ENCODE results near the gene NR0B2. TPM values are rescaled to one million over a fixed set of nuclear protein-coding genes. Genes with fewer than 3 reads are reported as not detected.
A peak's percentile ranks its signal among the peaks of the same experiment; 100 is the strongest.
"Not testable (repeated sequence)": the region's sequence is repeated elsewhere in the genome, so short reads cannot be mapped to it uniquely, and the experiment has no call there.

NR0B2 gene
- total RNA-seq, 2 experiments from 2014 or later = not detected

DNA sequence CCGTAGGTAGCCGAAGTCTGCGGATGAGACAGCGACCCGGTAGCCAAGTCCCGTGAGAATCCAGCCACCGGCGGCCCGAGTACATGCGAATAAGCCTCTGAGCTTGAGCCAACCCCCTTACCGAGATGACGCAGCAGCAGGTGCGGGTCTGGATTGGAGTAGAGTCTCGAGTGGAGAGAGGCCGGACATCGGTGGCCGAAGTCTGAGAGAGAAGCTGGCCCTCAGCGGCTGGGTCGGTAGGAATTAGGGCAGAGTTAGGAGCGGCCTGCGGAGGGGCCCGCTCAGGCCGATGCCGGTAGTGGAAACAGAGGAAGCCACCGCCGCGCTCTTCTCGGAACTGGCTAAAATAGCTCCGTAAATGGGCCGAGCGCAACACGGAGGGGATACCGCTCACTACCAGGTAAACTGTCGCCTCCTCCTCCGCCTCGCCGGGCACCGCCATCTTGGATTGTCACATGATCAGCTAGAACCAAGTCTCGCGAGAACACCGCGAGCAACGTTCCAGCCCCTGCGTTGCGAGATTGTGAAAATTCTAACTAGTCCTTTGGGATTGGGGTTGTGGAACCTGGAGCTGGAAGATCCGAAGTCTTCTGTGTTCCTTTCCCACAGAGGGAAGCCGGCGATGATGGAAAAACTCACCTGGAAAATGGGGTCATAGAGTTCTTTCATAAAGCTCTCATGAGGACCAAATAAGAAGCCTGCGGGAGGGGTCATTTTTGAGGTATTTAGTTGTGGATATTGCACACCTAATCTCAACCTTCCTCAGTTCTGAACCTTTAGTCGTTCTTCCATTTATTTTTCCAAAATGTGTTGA, 13.6 kb downstream of the NR0B2 start, which contains the start of gene GPATCH3:
GPATCH3 (minus strand) TSS at position 467 of the 814 bp plus-strand sequence; CDS start at position 442, 25 bp downstream.
- peak within 1 kb of the TSS; percentile 98 for H3K27ac Mint-ChIP-seq
- H3K36me3 Mint-ChIP-seq = peaks cover 9% of the 10 kb centered on the region
- peak within 1 kb of the TSS; percentile 98 for H3K4me3 Mint-ChIP-seq
- ATAC-seq (ENCODE audit: low read depth) (peak; percentile 87), DNase-seq (peak; percentile 85)
- no peaks in the 10 kb centered on the region for H3K27me3 Mint-ChIP-seq
- H3K4me1 Mint-ChIP-seq = peaks cover 23% of the 10 kb centered on the region
- no peaks in the 10 kb centered on the region for H3K9me3 Mint-ChIP-seq
- POLR2A ChIA-PET = interaction anchor here (0.5 to 4.3 kb wide), 15 partner anchors 9 to 468 kb away, joined by 3 to 57 read pairs (median 4); partner anchors contain the start of genes DHDDS, GPN2, NR0B2 and NUDC

DNA sequence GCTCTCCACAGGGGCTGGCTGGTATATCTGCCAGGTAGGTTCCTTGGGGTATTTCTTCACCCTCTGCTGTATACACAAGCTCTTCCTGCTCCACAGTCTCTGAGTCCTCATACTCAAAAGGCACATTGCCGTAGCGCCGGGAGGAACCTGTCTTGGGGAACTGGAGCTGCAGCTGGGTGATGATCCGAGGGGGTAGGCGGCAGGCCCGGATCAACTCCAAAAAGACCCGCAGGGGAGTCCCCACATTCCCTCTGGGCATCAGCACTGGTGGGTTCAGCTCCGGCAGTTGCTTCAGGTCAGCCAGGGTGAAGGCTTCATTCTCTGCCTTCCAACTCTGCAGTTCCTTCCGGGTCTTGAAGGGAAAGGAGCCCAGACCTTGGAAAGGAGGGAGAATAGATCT, 16.4 kb downstream of the NR0B2 start:
- POLR2A ChIA-PET = interaction anchor here (1.2 kb wide), 1 partner anchor 33 kb away, joined by 3 read pairs; no protein-coding TSS in a partner anchor
- H3K27ac Mint-ChIP-seq = no peak overlapping the region
- DNase-seq = no peak
- peaks cover 19% of the 10 kb centered on the region for H3K36me3 Mint-ChIP-seq
- peaks cover 24% of the 10 kb centered on the region for H3K4me1 Mint-ChIP-seq
- no peak for ATAC-seq (ENCODE audit: low read depth)
- H3K9me3 Mint-ChIP-seq = no peaks in the 10 kb centered on the region
- no peak overlapping the region for H3K4me3 Mint-ChIP-seq
- H3K27me3 Mint-ChIP-seq = no peaks in the 10 kb centered on the region

DNA sequence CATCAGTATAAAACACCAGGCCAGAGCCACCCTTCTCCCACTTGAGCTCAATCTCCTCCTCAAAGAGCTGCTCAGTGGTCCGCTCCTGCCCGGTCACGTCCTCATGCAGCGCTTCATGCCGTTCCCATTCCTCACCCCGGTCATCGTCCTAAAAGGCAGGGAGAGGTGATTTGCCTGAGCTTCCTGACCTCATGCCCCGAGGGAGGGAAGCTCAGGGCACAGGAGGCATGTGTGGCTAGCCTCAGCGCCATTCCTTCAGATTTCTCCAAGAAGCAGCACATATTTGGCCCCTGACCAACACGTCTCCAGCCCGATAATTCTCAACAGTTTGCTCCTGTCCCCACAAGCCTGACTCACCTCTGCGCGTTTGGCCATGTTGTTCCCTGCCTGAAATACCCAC, 19.5 kb downstream of the NR0B2 start:
- POLR2A ChIA-PET = no interaction called here
- H3K4me3 Mint-ChIP-seq = no peak overlapping the region
- ATAC-seq (ENCODE audit: low read depth) (no peak), DNase-seq (no peak)
- H3K36me3 Mint-ChIP-seq = peaks cover 25% of the 10 kb centered on the region
- H3K4me1 Mint-ChIP-seq = peaks cover 17% of the 10 kb centered on the region
- no peaks in the 10 kb centered on the region for H3K9me3 Mint-ChIP-seq
- H3K27me3 Mint-ChIP-seq = no peaks in the 10 kb centered on the region
- H3K27ac Mint-ChIP-seq = no peak overlapping the region

DNA sequence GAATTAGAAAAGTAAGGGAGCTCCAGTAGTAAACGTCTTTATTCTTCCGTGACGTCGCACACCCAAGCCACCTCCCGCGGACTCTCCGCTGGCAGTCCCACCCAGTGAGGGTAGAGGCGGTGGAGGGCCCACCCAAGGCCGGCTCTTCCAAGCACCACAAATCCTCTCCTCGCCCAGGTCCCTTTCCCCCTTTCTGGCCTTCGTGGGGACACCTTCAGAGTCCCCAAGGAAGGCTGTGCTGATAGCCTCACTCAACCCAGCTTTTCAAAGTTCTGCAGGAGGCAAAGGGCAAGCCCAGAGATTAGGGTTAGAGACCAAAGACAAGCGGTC, 23.3 kb downstream of the NR0B2 start:
- Mint-ChIP-seq H3K4me3 (peak overlapping the region; percentile 96), H3K27me3 (no peaks in the 10 kb centered on the region), H3K4me1 (peaks cover 27% of the 10 kb centered on the region), H3K9me3 (no peaks in the 10 kb centered on the region), H3K36me3 (peaks cover 31% of the 10 kb centered on the region), H3K27ac (peak overlapping the region; percentile 92)
- DNase-seq = no peak
- POLR2A ChIA-PET = interaction anchor here (0.5 to 4.3 kb wide), 20 partner anchors 10 to 882 kb away, joined by 3 to 57 read pairs (median 4); partner anchors contain the start of genes GPATCH3, NUDC, PIGV and STX12
- peak; percentile 49 for ATAC-seq (ENCODE audit: low read depth)

DNA sequence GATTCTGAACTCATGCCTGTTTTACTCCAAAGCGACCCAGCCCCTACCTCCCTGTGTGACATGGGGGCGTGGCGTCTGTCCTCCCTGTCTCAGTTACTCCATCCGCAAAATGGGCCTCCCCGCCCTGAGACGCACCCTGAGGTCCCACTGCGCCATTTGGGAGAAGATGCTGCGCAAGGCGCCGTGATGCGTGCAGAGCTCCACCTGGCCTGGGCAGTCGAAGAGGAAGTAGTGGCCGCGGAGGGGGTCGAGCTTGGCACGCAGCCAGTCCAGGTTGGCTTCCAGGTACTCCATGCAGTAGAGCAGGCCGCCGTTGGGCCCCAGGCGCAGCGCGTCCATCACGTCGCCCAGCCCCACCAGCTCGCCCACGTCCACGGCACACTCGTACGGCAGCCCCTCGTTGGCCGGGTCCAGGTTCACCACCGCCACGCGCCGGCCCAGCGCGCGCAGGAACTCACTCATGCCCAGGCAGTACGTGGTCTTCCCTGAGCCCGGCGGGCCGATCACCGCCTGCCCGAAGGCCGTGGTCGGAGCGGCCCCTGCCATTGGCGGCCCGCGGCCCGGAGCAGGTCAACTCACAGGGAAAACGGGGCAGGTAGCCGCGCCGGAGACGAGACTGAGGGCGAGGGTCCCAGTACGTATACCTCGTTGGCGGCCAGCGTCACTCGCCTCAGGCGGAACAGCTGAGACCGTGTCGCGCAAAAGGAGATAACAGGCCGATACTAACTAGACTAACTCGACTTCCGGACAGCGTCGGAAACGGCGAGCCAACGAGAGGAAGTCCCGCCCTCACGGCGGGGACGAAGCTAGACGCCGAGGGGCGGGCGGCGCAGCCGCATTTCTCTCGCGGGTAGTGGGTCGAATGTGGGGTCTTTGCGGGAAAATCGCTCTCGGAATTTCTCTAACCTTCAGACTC, 24.0 kb downstream of the NR0B2 start, which contains the start of gene GPN2:
GPN2 (minus strand) TSS at position 733 of the 916 bp plus-strand sequence; CDS start at position 546, 187 bp downstream.
- peak within 1 kb of the TSS; percentile 96 for H3K4me3 Mint-ChIP-seq
- H3K9me3 Mint-ChIP-seq = no peaks in the 10 kb centered on the region
- H3K36me3 Mint-ChIP-seq = peaks cover 34% of the 10 kb centered on the region
- POLR2A ChIA-PET = interaction anchor here (0.5 to 4.3 kb wide), 20 partner anchors 10 to 883 kb away, joined by 3 to 57 read pairs (median 4); partner anchors contain the start of genes GPATCH3, NUDC, PIGV and STX12
- DNase-seq (peak; percentile 81), ATAC-seq (ENCODE audit: low read depth) (peak; percentile 95)
- H3K4me1 Mint-ChIP-seq = peaks cover 27% of the 10 kb centered on the region
- H3K27ac Mint-ChIP-seq = peak within 1 kb of the TSS; percentile 92
- H3K27me3 Mint-ChIP-seq = no peaks in the 10 kb centered on the region

DNA sequence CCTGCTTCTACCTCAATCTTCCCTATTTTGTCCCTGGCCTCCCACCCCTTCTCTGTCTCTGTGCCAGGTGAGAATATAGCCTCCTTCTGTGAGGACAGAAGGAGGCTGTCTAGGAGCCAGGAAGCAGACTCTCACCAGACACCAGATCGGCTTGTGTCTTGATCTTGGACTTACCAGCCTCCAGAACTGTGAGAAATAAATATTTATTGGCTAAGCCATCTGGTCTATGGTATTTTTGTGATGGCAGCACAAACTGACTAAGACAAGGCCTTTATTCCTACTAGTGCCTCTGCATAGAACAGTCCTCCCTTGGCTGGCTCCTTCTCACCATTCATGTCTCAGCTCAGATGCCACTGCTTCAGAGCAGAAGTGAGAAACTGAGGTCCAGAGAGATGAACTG, 25.5 kb downstream of the NR0B2 start:
- POLR2A ChIA-PET = interaction anchor here (2.8 to 4.3 kb wide), 2 partner anchors 12 to 33 kb away, joined by 12 to 57 read pairs; partner anchors contain the start of genes GPATCH3 and NUDC
- ATAC-seq (ENCODE audit: low read depth) = no peak
- Mint-ChIP-seq H3K4me3 (peak overlapping the region; percentile 96), H3K9me3 (no peaks in the 10 kb centered on the region), H3K36me3 (peaks cover 33% of the 10 kb centered on the region), H3K4me1 (peaks cover 24% of the 10 kb centered on the region), H3K27ac (no peak overlapping the region), H3K27me3 (no peaks in the 10 kb centered on the region)
- no peak for DNase-seq

DNA sequence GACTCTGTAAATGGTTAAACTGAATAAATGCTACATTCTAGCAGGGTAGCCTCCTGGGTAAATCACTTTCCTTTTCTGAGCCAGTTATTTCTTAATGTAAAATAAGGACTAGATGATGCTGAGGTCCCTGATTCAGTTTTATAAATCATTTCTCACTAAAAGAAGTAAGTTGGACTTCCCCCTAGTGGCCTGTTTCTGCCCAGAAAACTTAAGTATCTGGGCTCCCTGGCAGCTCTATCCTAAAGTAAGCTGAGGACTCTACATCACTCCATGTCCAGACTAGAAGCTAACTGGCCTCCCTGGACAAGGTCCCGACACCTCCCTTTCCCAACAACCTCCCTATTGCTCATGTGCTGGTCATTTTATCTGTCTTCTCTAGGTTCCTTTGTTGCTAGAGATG, 26.6 kb downstream of the NR0B2 start:
- Mint-ChIP-seq H3K36me3 (peaks cover 37% of the 10 kb centered on the region), H3K4me3 (no peak overlapping the region), H3K9me3 (no peaks in the 10 kb centered on the region), H3K27ac (peak overlapping the region; percentile 52), H3K4me1 (peaks cover 24% of the 10 kb centered on the region), H3K27me3 (no peaks in the 10 kb centered on the region)
- DNase-seq (no peak), ATAC-seq (ENCODE audit: low read depth) (no peak)
- POLR2A ChIA-PET = interaction anchor here (0.6 to 1.0 kb wide), 5 partner anchors 34 to 293 kb away, joined by 3 to 5 read pairs (median 3); no protein-coding TSS in a partner anchor

DNA sequence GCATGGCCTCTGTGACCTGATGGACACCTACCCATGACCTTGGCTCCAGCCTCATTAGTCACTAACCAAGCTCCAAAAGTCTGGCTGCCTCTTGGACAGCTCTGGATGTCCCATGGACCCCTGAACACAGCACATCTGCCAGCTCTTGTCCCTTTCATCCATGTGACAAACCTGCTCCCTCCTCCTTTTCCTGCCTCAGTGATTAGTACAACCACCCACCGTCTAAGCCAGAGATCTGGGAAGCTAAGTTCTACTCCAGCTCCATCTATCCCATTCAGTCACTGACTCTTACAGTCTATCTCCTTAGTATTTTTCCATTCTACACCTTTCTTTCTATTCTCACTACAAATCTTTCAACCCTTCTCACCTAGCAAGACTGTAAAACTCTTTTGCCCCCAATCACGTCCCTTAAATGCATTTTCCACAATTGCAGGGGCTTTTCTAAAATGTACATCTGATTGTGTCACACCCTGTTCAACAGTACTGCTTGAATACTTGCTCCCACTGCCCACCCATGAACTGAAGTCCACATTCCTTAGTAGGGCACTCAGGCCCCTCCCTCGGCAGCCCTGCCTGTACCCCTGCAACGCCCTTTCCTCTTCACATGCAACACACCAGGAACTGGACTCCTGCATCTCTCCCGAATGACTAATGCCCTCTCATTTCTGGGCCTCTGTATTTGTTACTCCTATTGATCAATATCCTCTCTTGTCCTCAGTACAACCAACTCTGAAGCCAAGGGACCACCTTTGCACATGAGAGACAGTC, 30.9 kb downstream of the NR0B2 start:
- POLR2A ChIA-PET = interaction anchor here (2.5 kb wide), 1 partner anchor 18 kb away, joined by 9 read pairs; no protein-coding TSS in a partner anchor

DNA sequence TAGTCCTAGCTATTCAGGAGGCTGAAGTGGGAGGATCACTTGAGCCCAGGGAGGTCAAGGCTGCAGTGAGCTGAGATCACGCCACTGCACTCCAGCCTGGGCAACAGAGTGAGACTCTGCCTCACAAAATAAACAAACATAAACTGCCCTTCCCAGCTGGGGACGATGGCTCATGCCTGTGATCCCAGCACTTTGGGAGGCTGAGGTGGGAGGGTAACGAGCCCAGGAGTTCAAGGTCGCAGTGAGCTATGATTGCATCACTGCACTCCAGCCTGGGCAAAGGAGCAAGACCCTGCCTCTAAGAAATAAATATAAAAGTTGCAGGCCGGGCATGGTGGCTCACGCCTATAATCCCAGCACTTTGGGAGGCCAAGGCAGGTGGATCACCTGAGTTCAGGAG, 32.2 kb downstream of the NR0B2 start:
- H3K36me3 Mint-ChIP-seq = peaks cover 22% of the 10 kb centered on the region
- not testable (repeated sequence) for H3K4me3 Mint-ChIP-seq; H3K27ac Mint-ChIP-seq; H3K4me1 Mint-ChIP-seq; H3K27me3 Mint-ChIP-seq; H3K9me3 Mint-ChIP-seq; DNase-seq; ATAC-seq (ENCODE audit: low read depth)
- POLR2A ChIA-PET = interaction anchor here (0.6 to 2.5 kb wide), 2 partner anchors 13 to 16 kb away, joined by 4 to 9 read pairs; no protein-coding TSS in a partner anchor

More for the DNA sequence above, 30.9 kb downstream of the NR0B2 start:
- ATAC-seq (ENCODE audit: low read depth) (no peak), DNase-seq (no peak)
- no peak overlapping the region for H3K4me3 Mint-ChIP-seq
- H3K36me3 Mint-ChIP-seq = peaks cover 25% of the 10 kb centered on the region
- H3K27me3 Mint-ChIP-seq = no peaks in the 10 kb centered on the region
- no peaks in the 10 kb centered on the region for H3K9me3 Mint-ChIP-seq
- H3K27ac Mint-ChIP-seq = peak overlapping the region; percentile 6
- H3K4me1 Mint-ChIP-seq = peaks cover 5% of the 10 kb centered on the region

DNA sequence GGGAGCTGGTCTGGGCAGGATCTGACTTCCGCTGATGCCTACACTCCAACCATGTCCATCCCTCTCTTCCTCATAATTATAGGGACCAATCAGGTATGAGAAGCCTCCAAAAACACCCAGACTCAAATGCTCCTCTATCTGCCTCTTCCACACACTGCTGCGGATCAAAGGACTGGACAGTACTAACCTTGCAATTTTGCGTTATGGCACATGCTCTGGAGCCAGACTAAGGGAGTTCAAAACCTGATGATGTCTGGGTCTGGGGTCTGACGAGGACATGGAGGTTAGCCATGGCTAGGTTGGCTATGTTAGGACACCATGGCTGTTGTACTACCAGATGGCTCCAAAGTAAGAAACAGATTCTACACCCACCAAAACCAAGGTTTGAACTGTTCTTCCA, 34.0 kb downstream of the NR0B2 start:
- Mint-ChIP-seq H3K27me3 (no peaks in the 10 kb centered on the region), H3K4me3 (no peak overlapping the region), H3K36me3 (peaks cover 17% of the 10 kb centered on the region), H3K4me1 (no peaks in the 10 kb centered on the region), H3K9me3 (no peaks in the 10 kb centered on the region), H3K27ac (no peak overlapping the region)
- DNase-seq = no peak
- POLR2A ChIA-PET = interaction anchor here (0.6 kb wide), 1 partner anchor 41 kb away, joined by 3 read pairs; no protein-coding TSS in a partner anchor
- ATAC-seq (ENCODE audit: low read depth) = no peak

DNA sequence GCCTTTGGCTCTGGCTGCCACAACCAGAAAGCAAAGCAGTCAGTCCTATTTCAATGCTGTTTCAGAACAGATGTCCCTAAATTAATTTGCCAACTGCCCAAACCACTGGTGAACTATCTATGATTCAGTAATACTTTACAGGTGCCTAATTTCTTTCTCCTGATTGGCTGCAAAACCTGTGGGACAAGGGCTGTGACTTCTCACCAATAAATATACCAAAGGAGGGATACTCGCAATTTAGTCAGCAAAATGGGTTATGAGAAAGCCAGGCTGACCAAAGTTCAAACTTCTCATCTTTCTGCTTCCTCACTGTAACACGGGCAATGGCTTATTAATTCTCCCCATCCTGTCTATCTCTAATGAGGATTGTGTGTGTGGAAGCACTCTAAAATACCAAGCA, 36.4 kb downstream of the NR0B2 start:
- DNase-seq (no peak), ATAC-seq (ENCODE audit: low read depth) (no peak)
- no peak overlapping the region for H3K27ac Mint-ChIP-seq
- peaks cover 3% of the 10 kb centered on the region for H3K36me3 Mint-ChIP-seq
- POLR2A ChIA-PET = interaction anchor here (1.3 kb wide), 1 partner anchor 12 kb away, joined by 7 read pairs; no protein-coding TSS in a partner anchor
- H3K27me3 Mint-ChIP-seq = no peaks in the 10 kb centered on the region
- H3K4me3 Mint-ChIP-seq = no peak overlapping the region
- H3K4me1 Mint-ChIP-seq = no peaks in the 10 kb centered on the region
- H3K9me3 Mint-ChIP-seq = no peaks in the 10 kb centered on the region

DNA sequence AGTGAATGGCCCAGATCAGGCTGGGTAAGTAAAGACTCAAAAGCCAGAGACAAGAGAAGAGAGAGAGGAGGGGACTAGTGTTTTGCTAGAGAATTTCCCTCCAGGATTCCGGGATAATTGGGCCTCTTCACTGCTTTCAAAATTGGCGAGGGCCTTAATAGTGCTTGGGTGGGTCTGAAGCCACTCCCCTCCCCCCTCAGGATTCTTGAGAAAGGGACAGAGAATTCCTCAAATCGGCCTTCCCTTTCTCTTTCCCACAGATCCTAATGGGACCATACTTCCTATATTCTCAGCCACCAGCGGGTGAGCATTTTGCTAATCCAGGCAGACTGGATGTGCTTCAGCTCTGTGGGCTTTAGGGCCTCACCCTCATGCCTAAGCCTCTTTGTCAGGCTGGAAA, 38.9 kb downstream of the NR0B2 start:
- Mint-ChIP-seq H3K27me3 (no peaks in the 10 kb centered on the region), H3K4me3 (no peak overlapping the region), H3K27ac (peak overlapping the region; percentile 42), H3K4me1 (no peaks in the 10 kb centered on the region), H3K36me3 (no peaks in the 10 kb centered on the region), H3K9me3 (no peaks in the 10 kb centered on the region)
- no peak for ATAC-seq (ENCODE audit: low read depth)
- no peak for DNase-seq
- POLR2A ChIA-PET = interaction anchor here (2.6 kb wide), 1 partner anchor 9 kb away, joined by 12 read pairs; no protein-coding TSS in a partner anchor
